ENCODE results near the gene CSNK1A1.

- TF ChIP-seq, protein P1, sequence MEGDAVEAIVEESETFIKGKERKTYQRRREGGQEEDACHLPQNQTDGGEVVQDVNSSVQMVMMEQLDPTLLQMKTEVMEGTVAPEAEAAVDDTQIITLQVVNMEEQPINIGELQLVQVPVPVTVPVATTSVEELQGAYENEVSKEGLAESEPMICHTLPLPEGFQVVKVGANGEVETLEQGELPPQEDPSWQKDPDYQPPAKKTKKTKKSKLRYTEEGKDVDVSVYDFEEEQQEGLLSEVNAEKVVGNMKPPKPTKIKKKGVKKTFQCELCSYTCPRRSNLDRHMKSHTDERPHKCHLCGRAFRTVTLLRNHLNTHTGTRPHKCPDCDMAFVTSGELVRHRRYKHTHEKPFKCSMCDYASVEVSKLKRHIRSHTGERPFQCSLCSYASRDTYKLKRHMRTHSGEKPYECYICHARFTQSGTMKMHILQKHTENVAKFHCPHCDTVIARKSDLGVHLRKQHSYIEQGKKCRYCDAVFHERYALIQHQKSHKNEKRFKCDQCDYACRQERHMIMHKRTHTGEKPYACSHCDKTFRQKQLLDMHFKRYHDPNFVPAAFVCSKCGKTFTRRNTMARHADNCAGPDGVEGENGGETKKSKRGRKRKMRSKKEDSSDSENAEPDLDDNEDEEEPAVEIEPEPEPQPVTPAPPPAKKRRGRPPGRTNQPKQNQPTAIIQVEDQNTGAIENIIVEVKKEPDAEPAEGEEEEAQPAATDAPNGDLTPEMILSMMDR (IDR thresholded peaks at IDR 0.05 in 4 of 5, conservative IDR thresholded peaks at IDR 0.05 in 1 of 5): no peak
- TF ChIP-seq POLR2A (IDR thresholded peaks at IDR 0.05): no peak
Observed at GRCh38 chr5:149567226-149567625, 16.0 kb upstream of the CSNK1A1 start.
